Erythroblast (primary cell): Measurements from ENCODE around the gene PTGES3.

Experiments used
- GATA1 ChIP-seq: IDR thresholded peaks from 2 replicates; pipeline ENCODE4 v1.6.1; 2011; ENCODE audit warnings: low read depth, mild to moderate bottlenecking, control low read depth, low read length, moderate library complexity
- POLR2A ChIP-seq: IDR thresholded peaks from 2 replicates; pipeline ENCODE4 v1.6.1; 2011; ENCODE audit warnings: mild to moderate bottlenecking, low read length

GRCh38 chr12:56628671-56629458 lies 59.2 kb downstream of the PTGES3 start:
- TF ChIP-seq POLR2A, result no peak
- no peak for TF ChIP-seq GATA1
